ENCODE measurements around the gene SH3GLB2.
A peak's percentile ranks its signal among the peaks of the same experiment; 100 is the strongest.

SH3GLB2 gene

DNA sequence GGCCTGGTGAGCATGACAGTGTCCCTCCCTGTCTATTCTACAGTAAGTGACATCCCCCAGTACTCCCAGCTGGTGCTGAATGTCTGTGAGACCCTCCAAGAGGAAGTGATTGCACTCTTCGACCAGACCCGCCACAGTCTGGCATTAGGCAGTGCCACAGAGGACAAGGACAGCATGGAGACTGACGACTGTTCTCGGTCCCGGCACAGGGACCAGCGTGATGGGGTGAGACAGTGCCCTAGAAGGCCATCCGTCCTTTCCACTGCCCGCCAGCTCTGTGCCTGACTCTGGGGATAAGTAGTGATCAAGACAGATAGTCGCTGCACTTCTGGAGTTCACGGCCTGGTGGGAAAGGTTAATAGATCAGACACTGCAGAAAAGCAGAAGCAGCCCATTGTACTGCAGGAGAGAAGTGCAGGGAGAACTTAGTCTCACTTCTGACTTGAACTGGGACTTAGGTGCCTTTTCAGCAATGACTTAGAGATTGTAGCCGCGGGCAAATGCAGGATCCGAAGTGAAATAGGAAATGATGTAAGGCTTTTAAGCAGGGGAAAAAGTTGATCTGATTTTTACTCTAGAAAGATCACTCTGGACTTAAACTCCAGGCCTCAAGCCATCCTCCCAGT lies 28.4 kb downstream of the SH3GLB2 start:
- no peak overlapping the region for H3K9ac ChIP-seq (ENCODE audit: low read depth, low read length, poor library complexity)
- no peak overlapping the region for H3K27ac ChIP-seq (replicated peaks; ENCODE audit: low read length)
- no peaks in the 10 kb centered on the region for H3K4me1 ChIP-seq (ENCODE audit: control insufficient read depth in 2 of 2, insufficient read depth in 1 of 2, low read depth in 1 of 2, low read length in 2 of 2)
- H4K8ac ChIP-seq (ENCODE audit: low read depth, low read length): no peak overlapping the region
- no peak overlapping the region for H3K4me3 ChIP-seq (ENCODE audit: low read length in 2 of 2)
- no peak overlapping the region for H2AK5ac ChIP-seq (ENCODE audit: low read depth, low read length)
- no peaks in the 10 kb centered on the region for H3K27me3 ChIP-seq (ENCODE audit: control insufficient read depth in 3 of 3, insufficient read depth in 3 of 3, low read depth in 1 of 3, low read length in 3 of 3)
- H2BK5ac ChIP-seq (ENCODE audit: low read length): no peak overlapping the region
- H3K9me3 ChIP-seq (replicated peaks in 1 of 2; ENCODE audit: control insufficient read depth in 2 of 2, insufficient read depth in 1 of 2, low read depth in 1 of 2, low read length in 2 of 2): peaks cover 0 to 2% of the 10 kb centered on the region in 2 donors
- no peak overlapping the region for H2AFZ ChIP-seq (ENCODE audit: low read length)
- H3K18ac ChIP-seq (ENCODE audit: low read length): no peak overlapping the region
- H3K36me3 ChIP-seq (replicated peaks in 1 of 2; ENCODE audit: control insufficient read depth in 2 of 2, insufficient read depth in 2 of 2, low read length in 2 of 2): peaks cover 71 to 94% of the 10 kb centered on the region in 2 donors
- no peaks in the 10 kb centered on the region for H3K79me1 ChIP-seq (ENCODE audit: low read depth, low read length)
- H3K4me2 ChIP-seq (ENCODE audit: insufficient read depth, low read length, poor library complexity, severe bottlenecking): no peak overlapping the region
- no peak overlapping the region for H4K91ac ChIP-seq (ENCODE audit: low read depth, low read length, poor library complexity)
- no peak overlapping the region for H3K23ac ChIP-seq (ENCODE audit: low read depth, low read length, poor library complexity)
- H2BK15ac ChIP-seq (ENCODE audit: low read length): no peak overlapping the region
- H3K4ac ChIP-seq (ENCODE audit: low read length): no peak overlapping the region
- H2BK120ac ChIP-seq (ENCODE audit: low read depth, low read length): no peak overlapping the region
- no peak overlapping the region for H2BK12ac ChIP-seq (ENCODE audit: low read length)
- no peak for DNase-seq (ENCODE audit: low spot score)
- WGBS, 2 donors (ENCODE audit: extremely low coverage in 2 of 2, insufficient read length in 2 of 2, insufficient replicate concordance in 1 of 2): no CpG with 5 or more reads among the region's 13 CpGs
- H3K14ac ChIP-seq (ENCODE audit: low read length): no peak overlapping the region

- Histone ChIP-seq H4K91ac (ENCODE audit: low read depth, low read length, poor library complexity) (no peak overlapping the region), H3K4ac (ENCODE audit: low read length) (no peak overlapping the region), H3K23ac (ENCODE audit: low read depth, low read length, poor library complexity) (no peak overlapping the region), H3K36me3 (replicated peaks in 1 of 2; ENCODE audit: control insufficient read depth in 2 of 2, insufficient read depth in 2 of 2, low read length in 2 of 2) (peaks cover 77 to 96% of the 10 kb centered on the region in 2 donors), H3K27me3 (ENCODE audit: control insufficient read depth in 3 of 3, insufficient read depth in 3 of 3, low read depth in 1 of 3, low read length in 3 of 3) (no peaks in the 10 kb centered on the region), H2BK5ac (ENCODE audit: low read length) (no peak overlapping the region), H2AK5ac (ENCODE audit: low read depth, low read length) (no peak overlapping the region), H2BK15ac (ENCODE audit: low read length) (no peak overlapping the region), H3K18ac (ENCODE audit: low read length) (no peak overlapping the region), H3K4me3 (ENCODE audit: low read length in 2 of 2) (no peak overlapping the region), H3K27ac (replicated peaks; ENCODE audit: low read length) (no peak overlapping the region), H4K8ac (ENCODE audit: low read depth, low read length) (no peak overlapping the region), H3K4me2 (ENCODE audit: insufficient read depth, low read length, poor library complexity, severe bottlenecking) (no peak overlapping the region), H2BK120ac (ENCODE audit: low read depth, low read length) (no peak overlapping the region), H3K9ac (ENCODE audit: low read depth, low read length, poor library complexity) (peak overlapping the region; percentile 50), H3K4me1 (ENCODE audit: control insufficient read depth in 2 of 2, insufficient read depth in 1 of 2, low read depth in 1 of 2, low read length in 2 of 2) (no peaks in the 10 kb centered on the region), H2BK12ac (ENCODE audit: low read length) (no peak overlapping the region), H3K14ac (ENCODE audit: low read length) (no peak overlapping the region), H2AFZ (ENCODE audit: low read length) (no peak overlapping the region), H3K9me3 (replicated peaks in 1 of 2; ENCODE audit: control insufficient read depth in 2 of 2, insufficient read depth in 1 of 2, low read depth in 1 of 2, low read length in 2 of 2) (peaks cover 0 to 2% of the 10 kb centered on the region in 2 donors), H3K79me1 (ENCODE audit: low read depth, low read length) (no peaks in the 10 kb centered on the region)
- DNase-seq (ENCODE audit: low spot score): no peak
- WGBS, 2 donors (ENCODE audit: extremely low coverage in 2 of 2, insufficient read length in 2 of 2, insufficient replicate concordance in 1 of 2): no CpG with 5 or more reads among the region's 6 CpGs
Measured at GRCh38 chr9:128998462-128998861, 29.7 kb downstream of the SH3GLB2 start.

GRCh38 chr9:128995791-128996190 lies 32.3 kb downstream of the SH3GLB2 start:
- H2AK5ac ChIP-seq (ENCODE audit: low read depth, low read length): no peak overlapping the region

DNA sequence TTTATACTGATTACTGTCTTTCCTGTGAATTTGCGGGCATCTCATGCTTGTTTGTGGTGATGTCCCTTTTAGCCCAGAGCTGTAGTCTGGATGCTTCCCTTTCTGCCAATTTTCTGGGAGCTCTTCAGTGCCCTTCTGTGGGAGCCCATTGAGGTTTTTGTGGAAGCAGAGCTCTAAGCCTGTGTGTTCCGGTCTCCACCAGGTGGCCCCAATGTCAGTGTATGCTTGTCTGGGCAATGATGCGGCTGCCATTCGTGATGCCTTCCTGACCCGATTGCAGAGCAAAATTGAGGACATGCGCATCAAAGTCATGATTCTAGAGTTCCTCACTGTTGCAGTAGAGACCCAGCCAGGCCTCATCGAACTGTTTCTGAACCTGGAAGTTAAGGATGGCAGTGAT lies 35.1 kb downstream of the SH3GLB2 start:
- Histone ChIP-seq H4K8ac (ENCODE audit: low read depth, low read length) (no peak overlapping the region), H3K18ac (ENCODE audit: low read length) (no peak overlapping the region), H4K91ac (ENCODE audit: low read depth, low read length, poor library complexity) (no peak overlapping the region), H3K4me1 (ENCODE audit: control insufficient read depth in 2 of 2, insufficient read depth in 1 of 2, low read depth in 1 of 2, low read length in 2 of 2) (no peaks in the 10 kb centered on the region), H3K79me1 (ENCODE audit: low read depth, low read length) (no peaks in the 10 kb centered on the region), H3K14ac (ENCODE audit: low read length) (no peak overlapping the region), H3K23ac (ENCODE audit: low read depth, low read length, poor library complexity) (no peak overlapping the region), H2AK5ac (ENCODE audit: low read depth, low read length) (no peak overlapping the region), H2BK120ac (ENCODE audit: low read depth, low read length) (no peak overlapping the region), H2AFZ (ENCODE audit: low read length) (no peak overlapping the region), H3K4me3 (ENCODE audit: low read length in 2 of 2) (no peak overlapping the region), H2BK15ac (ENCODE audit: low read length) (no peak overlapping the region), H3K27ac (replicated peaks; ENCODE audit: low read length) (no peak overlapping the region), H3K9me3 (replicated peaks in 1 of 2; ENCODE audit: control insufficient read depth in 2 of 2, insufficient read depth in 1 of 2, low read depth in 1 of 2, low read length in 2 of 2) (no peaks in the 10 kb centered on the region), H2BK5ac (ENCODE audit: low read length) (no peak overlapping the region), H2BK12ac (ENCODE audit: low read length) (no peak overlapping the region), H3K4ac (ENCODE audit: low read length) (no peak overlapping the region), H3K9ac (ENCODE audit: low read depth, low read length, poor library complexity) (no peak overlapping the region), H3K36me3 (replicated peaks in 1 of 2; ENCODE audit: control insufficient read depth in 2 of 2, insufficient read depth in 2 of 2, low read length in 2 of 2) (peaks cover 51 to 94% of the 10 kb centered on the region in 2 donors), H3K4me2 (ENCODE audit: insufficient read depth, low read length, poor library complexity, severe bottlenecking) (no peak overlapping the region), H3K27me3 (ENCODE audit: control insufficient read depth in 3 of 3, insufficient read depth in 3 of 3, low read depth in 1 of 3, low read length in 3 of 3) (no peaks in the 10 kb centered on the region)
- WGBS, 2 donors (ENCODE audit: extremely low coverage in 2 of 2, insufficient read length in 2 of 2, insufficient replicate concordance in 1 of 2): no CpG with 5 or more reads among the region's 7 CpGs
- no peak for DNase-seq (ENCODE audit: low spot score)

More at GRCh38 chr9:128995791-128996190, 32.3 kb downstream of the SH3GLB2 start:
- H3K4me3 ChIP-seq (ENCODE audit: low read length in 2 of 2): no peak overlapping the region
- H2BK120ac ChIP-seq (ENCODE audit: low read depth, low read length): no peak overlapping the region
- no peak overlapping the region for H4K91ac ChIP-seq (ENCODE audit: low read depth, low read length, poor library complexity)
- no peak overlapping the region for H4K8ac ChIP-seq (ENCODE audit: low read depth, low read length)
- H2BK5ac ChIP-seq (ENCODE audit: low read length): no peak overlapping the region
- no peak overlapping the region for H3K14ac ChIP-seq (ENCODE audit: low read length)
- no peak overlapping the region for H3K4me2 ChIP-seq (ENCODE audit: insufficient read depth, low read length, poor library complexity, severe bottlenecking)
- H3K9me3 ChIP-seq (replicated peaks in 1 of 2; ENCODE audit: control insufficient read depth in 2 of 2, insufficient read depth in 1 of 2, low read depth in 1 of 2, low read length in 2 of 2): no peaks in the 10 kb centered on the region
- H3K4ac ChIP-seq (ENCODE audit: low read length): no peak overlapping the region
- H3K4me1 ChIP-seq (ENCODE audit: control insufficient read depth in 2 of 2, insufficient read depth in 1 of 2, low read depth in 1 of 2, low read length in 2 of 2): no peaks in the 10 kb centered on the region
- H2AFZ ChIP-seq (ENCODE audit: low read length): no peak overlapping the region
- H3K79me1 ChIP-seq (ENCODE audit: low read depth, low read length): no peaks in the 10 kb centered on the region
- no CpG with 5 or more reads among the region's 5 CpGs for WGBS, 2 donors (ENCODE audit: extremely low coverage in 2 of 2, insufficient read length in 2 of 2, insufficient replicate concordance in 1 of 2)
- H2BK15ac ChIP-seq (ENCODE audit: low read length): no peak overlapping the region
- no peaks in the 10 kb centered on the region for H3K27me3 ChIP-seq (ENCODE audit: control insufficient read depth in 3 of 3, insufficient read depth in 3 of 3, low read depth in 1 of 3, low read length in 3 of 3)
- H3K9ac ChIP-seq (ENCODE audit: low read depth, low read length, poor library complexity): no peak overlapping the region
- DNase-seq (ENCODE audit: low spot score): no peak
- H3K23ac ChIP-seq (ENCODE audit: low read depth, low read length, poor library complexity): no peak overlapping the region
- peaks cover 60 to 93% of the 10 kb centered on the region in 2 donors for H3K36me3 ChIP-seq (replicated peaks in 1 of 2; ENCODE audit: control insufficient read depth in 2 of 2, insufficient read depth in 2 of 2, low read length in 2 of 2)
- H2BK12ac ChIP-seq (ENCODE audit: low read length): no peak overlapping the region
- H3K27ac ChIP-seq (replicated peaks; ENCODE audit: low read length): no peak overlapping the region
- H3K18ac ChIP-seq (ENCODE audit: low read length): no peak overlapping the region

All from neuronal stem cell (in vitro differentiated cells).